Hepatocyte (in vitro differentiated cells): ENCODE results near the gene COL8A2.

Experiments
- CTCF ChIP-seq: fragments of 200-600 bp; sonication (generic); IDR thresholded peaks from 2 replicates; pipeline ENCODE4 v1.5.1; 2016; ENCODE audit warnings: antibody characterized with exemption, mild to moderate bottlenecking; ENCODE audit not compliant: poor library complexity
- EZH2 ChIP-seq: fragments of 200-600 bp; sonication (generic); IDR thresholded peaks from 2 replicates; pipeline ENCODE4 v1.6.1; 2016; ENCODE audit warnings: antibody characterized with exemption, mild to moderate bottlenecking, borderline replicate concordance

DNA sequence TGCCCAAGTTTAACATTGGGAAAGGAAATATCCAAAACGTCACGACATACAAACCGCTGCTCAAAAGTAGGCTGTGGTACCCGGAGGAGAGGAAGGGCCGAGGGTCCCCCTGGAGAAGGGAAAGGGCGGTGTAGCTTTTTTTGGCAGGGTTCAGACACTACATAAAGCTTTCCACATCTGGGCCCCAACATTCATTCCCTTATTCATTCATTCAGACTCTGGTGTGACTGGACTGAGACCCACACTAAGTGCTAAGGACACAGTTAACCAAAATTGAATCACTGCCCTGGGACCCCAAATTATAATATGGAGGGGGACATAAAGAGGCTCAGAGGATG lies 10.3 kb upstream of the COL8A2 start:
- TF ChIP-seq EZH2 (no peak), CTCF (no peak)
